HL-60 (cell line): ENCODE data around the gene PMCH.
"Not testable (repeated sequence)": the region's sequence is repeated elsewhere in the genome, so short reads cannot be mapped to it uniquely, and the experiment has no call there.

Source experiments
- DNase-seq, 2 experiments: peaks; one replicate each; pipeline ENCODE4 v3.0.0-alpha.2; 2010 to 2020; ENCODE audit warnings: low read depth in 1 of 2, low spot score in 1 of 2
- H3K27ac ChIP-seq: fragments of 250-450 bp; sonication (Bioruptor Pico); replicated peaks from 2 replicates; pipeline ENCODE4 v1.5.1; 2020; ENCODE audit warnings: mild to moderate bottlenecking, moderate library complexity
- H3K27me3 ChIP-seq: fragments of 250-450 bp; sonication (Bioruptor Pico); 2 replicates; pipeline ENCODE4 v1.5.1; 2021; ENCODE audit warnings: mild to moderate bottlenecking, moderate library complexity; ENCODE audit not compliant: insufficient read depth, poor library complexity, severe bottlenecking
- H3K4me3 ChIP-seq: replicated peaks from 2 replicates; pipeline ENCODE4 v1.5.1; 2011; ENCODE audit warnings: mild to moderate bottlenecking, control low read depth, low read length; ENCODE audit not compliant: insufficient read depth
- CTCF ChIP-seq: IDR thresholded peaks from one replicate; pipeline ENCODE4 v1.5.1; 2011; ENCODE audit warnings: low read length, control low read depth, inconsistent platforms; ENCODE audit not compliant: insufficient read depth
- GABPA ChIP-seq: IDR thresholded peaks from 2 replicates; pipeline ENCODE4 v1.6.1; 2012; ENCODE audit warnings: low read depth
- POLR2AphosphoS5 ChIP-seq: IDR thresholded peaks from 2 replicates; pipeline ENCODE4 v1.6.1; 2012; ENCODE audit warnings: low read depth
- REST ChIP-seq: IDR thresholded peaks from 2 replicates; pipeline ENCODE4 v1.6.1; 2012; ENCODE audit warnings: low read depth; ENCODE audit not compliant: insufficient replicate concordance
- SPI1 ChIP-seq: IDR thresholded peaks from 2 replicates; pipeline ENCODE4 v1.6.1; 2012; ENCODE audit warnings: low read depth, mild to moderate bottlenecking, borderline replicate concordance
- long read RNA-seq: library from polyadenylated mRNA; unstranded; transcript quantifications from one replicate; pipeline ENCODE4 v2.0.0, GENCODE V29; 2020

PMCH gene, protein sequence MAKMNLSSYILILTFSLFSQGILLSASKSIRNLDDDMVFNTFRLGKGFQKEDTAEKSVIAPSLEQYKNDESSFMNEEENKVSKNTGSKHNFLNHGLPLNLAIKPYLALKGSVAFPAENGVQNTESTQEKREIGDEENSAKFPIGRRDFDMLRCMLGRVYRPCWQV
- long read RNA-seq, result 0 reads

DNA sequence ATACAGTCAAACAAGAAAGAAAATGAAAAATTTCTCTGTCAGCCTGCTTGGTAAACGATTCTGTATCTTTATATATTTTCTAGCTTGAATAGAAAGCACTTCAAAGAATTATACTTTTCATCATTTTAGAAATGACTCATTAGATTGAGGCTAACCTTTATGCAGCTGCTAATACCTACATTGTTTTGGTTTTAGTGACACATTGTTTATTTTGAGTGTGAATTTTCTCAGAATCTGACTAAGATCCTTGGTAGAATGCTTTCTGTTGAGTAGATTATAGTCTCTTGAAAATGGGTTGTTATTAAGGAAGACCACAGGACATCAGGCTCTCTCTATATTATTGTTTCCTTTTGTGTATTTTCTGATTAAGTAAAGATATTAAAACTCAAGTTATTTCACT, at the start of gene PMCH:
Gene PMCH, minus strand, starts transcription at position 45 of the 400 bp plus-strand sequence. CDS start 63 bp downstream, outside the sequence.
- no peak for DNase-seq
- TF ChIP-seq CTCF (no peak), SPI1 (no peak), POLR2AphosphoS5 (no peak), REST (no peak), GABPA (no peak)
- Histone ChIP-seq H3K27me3 (no peaks in the 10 kb centered on the region), H3K27ac (no peak within 1 kb of the TSS), H3K4me3 (no peak within 1 kb of the TSS)

DNA sequence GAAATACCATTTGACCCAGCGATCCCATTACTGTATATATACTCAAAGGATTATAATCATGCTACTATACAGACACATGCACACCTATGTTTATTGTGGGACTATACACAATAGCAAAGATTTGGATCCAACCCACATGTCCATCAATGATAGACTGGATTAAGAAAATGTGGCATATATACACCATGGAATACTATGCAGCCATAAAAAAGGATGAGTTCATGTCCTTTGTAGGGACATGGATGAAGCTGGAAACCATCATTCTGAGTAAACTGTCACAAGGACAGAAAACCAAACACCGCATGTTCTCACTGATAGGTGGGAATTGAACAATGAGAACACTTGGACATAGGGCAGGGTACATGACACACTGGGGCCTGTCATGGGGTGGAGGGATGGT, 43.2 kb upstream of the PMCH start:
- H3K27ac ChIP-seq, H3K4me3 ChIP-seq, H3K27me3 ChIP-seq, DNase-seq: not testable (repeated sequence)

- Histone ChIP-seq H3K27ac (no peak overlapping the region), H3K4me3 (no peak overlapping the region), H3K27me3 (no peaks in the 10 kb centered on the region)
- TF ChIP-seq SPI1 (no peak), REST (no peak), CTCF (no peak), GABPA (no peak), POLR2AphosphoS5 (no peak)
- DNase-seq, result no peak
These were observed 37.0 kb upstream of the PMCH start for GRCh38 chr12:102234599-102234998.

DNA sequence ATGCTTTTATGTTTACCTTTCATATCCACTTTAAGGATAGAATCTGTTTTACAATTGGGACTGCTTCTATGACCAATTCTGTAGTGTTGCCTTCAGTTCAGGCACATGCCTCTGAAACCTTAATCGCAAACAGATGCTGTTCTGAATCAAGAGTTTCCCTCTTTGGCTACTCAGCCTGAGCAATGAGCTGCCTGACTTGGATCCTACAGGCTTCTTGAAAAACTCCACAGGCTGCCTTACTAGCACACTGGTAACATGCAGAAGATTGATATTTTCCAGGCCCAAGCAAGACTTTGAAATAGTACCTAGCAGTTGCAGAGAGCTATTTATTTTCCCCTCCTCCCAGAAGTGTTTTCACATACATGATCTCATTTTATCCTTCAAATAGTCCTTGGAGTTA, 34.8 kb upstream of the PMCH start:
- no peak for TF ChIP-seq GABPA
- TF ChIP-seq REST, result no peak
- no peak for TF ChIP-seq SPI1
- TF ChIP-seq CTCF, result no peak
- no peak for TF ChIP-seq POLR2AphosphoS5
- H3K27ac ChIP-seq, result no peak overlapping the region
- DNase-seq, result no peak
- H3K4me3 ChIP-seq, result no peak overlapping the region
- no peaks in the 10 kb centered on the region for H3K27me3 ChIP-seq
